Germinal center (tissue), 1 donor: ENCODE measurements around the gene POU5F2.

Experiments used
- DNase-seq: peaks from one replicate; pipeline ENCODE4 v3.0.0; 2012; ENCODE audit warnings: mixed read lengths, low spot score

Gene POU5F2

GRCh38 chr5:93741136-93741811 is at the start of gene POU5F2:
TSS of gene POU5F2 (minus strand) at chr5:93741600. CDS start at chr5:93741563, 37 bp downstream.
- DNase-seq, result no peak

- no peak for DNase-seq
Measured at GRCh38 chr5:93790401-93790800, 49.0 kb upstream of the POU5F2 start.

GRCh38 chr5:93789173-93790067 is 48.0 kb upstream of the POU5F2 start:
- no peak for DNase-seq

DNA sequence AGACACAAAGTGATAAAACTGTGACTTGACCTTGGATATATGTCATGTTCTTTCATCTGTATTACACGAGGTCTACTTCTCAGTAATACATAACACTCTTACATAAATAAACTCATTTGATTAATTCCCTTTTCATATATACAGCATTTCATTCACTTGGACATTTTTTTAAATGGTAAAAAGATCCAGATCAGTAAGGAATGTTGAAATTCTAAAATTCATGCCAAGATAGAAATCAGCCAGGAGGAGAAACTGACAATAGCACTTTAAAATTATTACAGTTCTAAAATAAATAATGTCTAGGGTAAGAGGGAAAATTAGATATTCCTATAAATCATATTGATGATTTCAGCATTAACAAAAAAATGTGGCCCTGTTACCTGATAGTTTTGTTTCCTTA is 46.2 kb upstream of the POU5F2 start:
- no peak for DNase-seq

DNA sequence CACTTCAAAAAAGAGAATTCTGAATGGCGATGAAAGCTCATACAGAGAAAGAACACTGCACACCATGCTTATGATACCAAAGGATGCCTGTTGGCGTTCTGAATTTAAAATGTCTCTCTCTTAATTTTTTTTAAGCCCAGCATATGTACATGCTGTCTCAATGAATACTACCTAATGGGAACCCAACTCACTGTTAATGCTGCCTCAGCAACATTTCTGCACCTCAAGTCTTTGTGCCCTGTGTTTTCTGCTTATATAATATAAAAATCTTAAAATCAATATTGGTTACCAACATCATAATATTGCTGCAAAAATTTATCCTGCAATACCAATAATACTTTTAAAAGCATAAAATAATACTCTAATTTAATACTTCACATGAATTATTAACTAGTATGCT is 44.1 kb upstream of the POU5F2 start:
- DNase-seq, result no peak

GRCh38 chr5:93782978-93783377 is 41.6 kb upstream of the POU5F2 start:
- DNase-seq, result no peak

DNA sequence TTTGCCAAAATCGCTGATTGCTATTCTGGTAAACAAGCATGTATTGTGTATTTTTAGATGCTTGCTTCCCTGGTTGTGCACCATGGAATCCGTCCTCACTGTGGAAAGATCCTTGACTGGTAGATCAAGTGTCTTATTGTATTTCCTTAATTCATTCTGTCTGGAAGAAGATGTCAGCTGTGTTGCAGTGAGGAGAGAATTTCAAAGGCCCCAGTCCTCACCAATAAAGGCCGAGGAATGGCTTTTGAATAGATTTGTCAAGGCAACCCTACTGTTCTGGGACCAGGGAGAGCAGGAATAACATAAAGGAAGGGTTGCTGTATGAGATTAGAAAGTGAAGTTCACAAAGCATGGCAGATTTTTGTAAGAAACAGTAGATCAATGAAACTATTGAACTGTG is 36.2 kb upstream of the POU5F2 start:
- DNase-seq, result no peak

DNA sequence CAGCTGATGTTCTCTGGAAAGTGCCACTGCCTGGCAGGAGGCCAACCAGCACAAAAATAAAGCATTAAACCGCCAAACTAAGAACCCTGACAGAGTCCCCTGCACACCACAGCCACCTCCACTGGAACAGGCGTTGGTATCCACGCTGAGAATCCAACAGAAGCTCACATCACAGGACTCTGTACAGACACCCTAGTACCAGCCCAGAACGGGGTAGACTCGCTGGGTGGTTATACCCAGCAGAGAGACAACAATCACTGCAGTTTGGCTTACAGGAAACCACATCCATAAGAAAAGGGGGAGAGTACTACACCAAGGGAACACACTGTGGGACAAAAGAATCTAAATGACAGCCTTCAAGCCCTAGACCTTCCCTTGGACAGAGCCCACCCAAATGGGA is 15.0 kb upstream of the POU5F2 start:
- DNase-seq, result no peak

DNA sequence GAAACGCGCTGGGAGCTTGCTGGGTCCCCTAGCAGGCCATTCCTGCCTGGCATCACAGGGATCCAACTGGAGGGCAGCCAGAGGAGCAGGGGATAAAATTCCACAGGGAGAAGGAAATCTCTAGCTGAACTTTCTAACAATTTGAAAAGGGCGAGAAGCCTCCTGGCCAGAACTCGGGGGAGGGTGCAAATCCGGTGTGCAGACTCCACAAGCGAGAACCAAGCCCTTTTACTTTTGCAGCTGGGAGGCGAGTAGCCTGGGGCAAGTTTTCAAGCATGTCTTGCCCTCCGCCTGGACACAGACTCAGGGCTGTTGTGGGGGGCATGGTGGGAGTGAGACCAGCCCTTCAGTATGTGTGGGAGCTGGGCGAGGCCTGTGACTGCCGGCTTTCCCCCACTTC is 14.3 kb upstream of the POU5F2 start:
- no peak for DNase-seq

- DNase-seq, result no peak
Measured at GRCh38 chr5:93748875-93749397, 7.5 kb upstream of the POU5F2 start.

DNA sequence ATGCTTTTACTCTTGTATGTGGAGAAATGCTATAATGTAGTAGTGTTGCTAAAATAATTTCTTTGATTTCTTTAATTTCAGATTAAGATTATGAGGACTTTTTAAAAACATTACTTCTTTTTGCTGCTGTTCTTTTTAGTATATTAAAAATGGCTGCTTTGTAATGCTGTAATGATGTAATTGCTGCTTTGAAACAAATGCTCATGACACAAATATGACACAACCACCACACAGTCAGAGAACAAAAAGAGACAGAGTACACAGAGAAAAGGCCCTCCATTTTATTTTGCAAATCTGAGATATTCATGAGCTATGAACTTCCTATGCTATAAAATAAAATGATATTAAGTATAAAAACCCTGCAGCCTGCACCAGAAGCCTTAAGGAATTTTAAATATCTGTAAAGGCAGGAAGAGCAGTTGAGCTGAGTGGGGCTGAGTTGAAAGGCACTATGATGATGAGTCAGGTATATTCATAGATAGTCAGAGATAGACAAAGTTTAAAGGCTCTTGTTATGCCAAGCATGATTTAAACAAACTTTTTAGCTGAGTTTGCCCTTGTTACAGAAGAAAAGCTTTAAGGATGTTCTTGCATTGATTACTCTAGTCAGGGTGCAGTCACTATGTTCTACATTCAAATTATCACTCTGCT is 5.1 kb upstream of the POU5F2 start:
- DNase-seq, result no peak

DNA sequence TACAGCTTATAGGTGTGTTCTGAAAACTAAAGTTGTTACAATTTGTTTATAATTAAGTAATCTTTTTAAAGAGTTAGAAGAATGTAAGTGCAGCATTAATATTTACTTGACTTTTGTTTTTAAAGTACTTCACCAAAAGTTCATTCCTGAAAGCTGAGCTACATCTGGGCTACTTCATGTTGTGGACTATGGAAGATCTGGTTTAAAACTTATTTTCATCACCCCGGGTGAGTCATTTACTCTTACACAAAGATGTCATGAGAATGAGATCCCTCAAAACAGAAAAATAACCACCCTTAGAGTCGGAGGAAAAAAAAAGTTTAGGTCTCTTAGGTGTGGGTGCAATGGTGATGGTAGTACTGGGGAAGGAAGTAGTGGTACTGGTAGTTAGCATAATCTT is 5.1 kb downstream of the POU5F2 start:
- no peak for DNase-seq

GRCh38 chr5:93735378-93735777 is 6.0 kb downstream of the POU5F2 start:
- DNase-seq, result no peak

GRCh38 chr5:93731987-93732386 is 9.4 kb downstream of the POU5F2 start:
- DNase-seq, result no peak

DNA sequence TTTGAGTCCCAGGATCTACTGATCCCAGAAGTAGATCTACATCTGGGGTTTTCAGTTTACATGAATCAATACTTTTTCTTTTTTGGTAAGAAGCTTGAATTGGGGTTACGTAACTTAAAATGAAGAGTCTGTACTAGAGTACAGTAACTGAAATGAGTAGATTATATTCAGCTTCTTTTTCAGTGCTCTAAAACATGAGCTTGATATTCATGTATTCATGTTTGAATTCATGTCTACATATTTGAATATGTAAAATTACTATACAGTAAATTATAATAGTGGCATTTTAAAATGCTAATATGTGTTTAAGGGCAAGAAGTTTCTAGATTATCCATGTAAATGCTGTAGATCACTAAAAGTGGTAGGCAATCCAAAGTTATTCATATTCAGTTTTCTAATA is 14.8 kb downstream of the POU5F2 start:
- DNase-seq, result no peak

DNA sequence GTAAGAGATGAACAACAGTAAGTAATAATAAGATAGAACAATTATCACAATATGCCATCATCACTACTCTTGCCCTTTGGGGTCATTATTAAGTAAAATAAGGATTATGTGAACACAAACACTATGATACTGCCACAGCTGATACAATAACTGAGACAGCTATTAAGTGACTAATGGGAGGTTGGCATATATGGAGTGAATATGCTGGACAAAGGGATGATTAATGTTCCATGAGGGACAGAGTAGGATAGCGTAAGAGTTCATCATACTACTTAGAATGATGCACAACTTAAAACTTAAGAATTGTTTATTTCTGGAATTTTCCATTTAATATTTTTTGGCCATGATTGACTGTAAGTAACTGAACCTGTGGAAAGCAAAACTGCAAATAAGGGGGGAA is 16.6 kb downstream of the POU5F2 start:
- no peak for DNase-seq

GRCh38 chr5:93723681-93724080 is 17.7 kb downstream of the POU5F2 start:
- no peak for DNase-seq

DNA sequence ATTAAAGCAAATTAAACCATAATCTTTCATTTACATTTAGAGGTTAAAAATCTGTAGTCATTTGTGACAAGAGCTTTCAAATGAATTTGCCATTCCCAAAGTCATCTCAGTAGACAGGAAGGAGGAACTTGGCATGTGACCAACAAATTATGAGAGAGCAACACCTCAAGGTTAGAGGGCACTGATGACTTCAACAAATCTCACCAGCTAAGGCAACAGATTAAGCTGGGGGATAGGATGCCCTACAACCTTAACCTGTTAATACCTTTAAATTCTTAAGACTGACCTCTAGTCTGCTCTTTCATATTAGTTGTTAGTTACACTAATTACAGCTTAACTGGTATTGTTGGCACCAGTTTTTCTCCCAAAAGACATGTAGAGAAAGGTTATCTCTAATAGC is 18.4 kb downstream of the POU5F2 start:
- no peak for DNase-seq

DNA sequence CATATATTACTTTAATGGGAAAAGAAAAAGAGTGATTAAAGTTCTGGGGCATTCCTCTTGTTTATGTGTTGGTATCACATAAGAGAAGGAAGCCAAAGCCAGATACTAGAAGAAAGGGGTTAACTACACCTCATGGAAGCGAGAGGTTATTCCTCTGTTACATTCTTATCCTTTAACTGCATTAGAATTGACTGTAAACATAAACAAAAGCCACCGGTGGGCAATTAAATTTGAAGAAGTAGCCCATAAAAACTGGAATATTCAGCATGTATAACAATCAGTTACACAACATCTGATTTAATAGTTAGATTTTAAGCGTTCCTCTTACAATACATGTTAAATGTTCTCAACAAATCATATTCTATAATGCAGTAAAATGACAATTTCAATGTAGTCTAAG is 18.8 kb downstream of the POU5F2 start:
- DNase-seq, result no peak

DNA sequence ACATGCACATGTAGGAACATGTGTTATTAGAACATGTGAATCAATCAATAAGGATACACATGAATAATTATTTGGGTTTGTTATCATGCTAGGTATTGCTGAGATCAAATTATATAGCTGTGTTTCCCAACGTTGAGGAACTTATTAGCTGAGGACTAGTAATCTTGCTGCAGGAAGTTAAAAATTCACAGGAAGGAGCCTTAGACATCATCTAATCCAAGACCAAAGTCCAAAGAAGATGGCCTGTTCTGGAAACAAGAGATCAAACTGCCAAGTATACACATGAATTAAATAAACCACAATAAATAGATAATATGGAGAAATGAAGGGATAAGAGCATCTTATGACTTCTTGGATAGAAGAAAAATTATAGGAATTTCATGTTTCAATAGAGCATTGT is 19.9 kb downstream of the POU5F2 start:
- DNase-seq, result no peak

DNA sequence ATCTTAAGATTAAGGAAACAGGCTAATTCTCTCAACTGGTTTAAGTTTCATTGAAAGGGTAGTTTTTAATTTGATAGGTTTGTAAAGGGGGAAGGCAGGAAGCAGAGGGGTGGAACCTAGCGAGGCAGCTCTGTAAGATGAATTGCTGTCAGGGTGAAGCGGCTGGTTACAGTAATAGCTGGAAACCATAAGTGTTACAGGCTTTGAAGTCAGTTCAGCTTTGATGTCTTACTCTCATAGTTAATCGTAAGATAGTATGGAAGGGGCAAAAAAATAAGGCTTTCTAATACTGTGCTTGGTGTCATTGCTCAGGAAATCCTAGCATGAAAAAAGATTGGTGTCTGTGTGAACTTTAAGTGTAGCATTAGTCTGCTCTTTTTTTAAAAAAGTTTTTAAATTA is 20.3 kb downstream of the POU5F2 start:
- no peak for DNase-seq

- DNase-seq, result no peak
Measured at GRCh38 chr5:93717162-93717561, 24.2 kb downstream of the POU5F2 start.

GRCh38 chr5:93716453-93716852 is 24.9 kb downstream of the POU5F2 start:
- no peak for DNase-seq
